ENCODE data around the gene SEMA4D.

DNA sequence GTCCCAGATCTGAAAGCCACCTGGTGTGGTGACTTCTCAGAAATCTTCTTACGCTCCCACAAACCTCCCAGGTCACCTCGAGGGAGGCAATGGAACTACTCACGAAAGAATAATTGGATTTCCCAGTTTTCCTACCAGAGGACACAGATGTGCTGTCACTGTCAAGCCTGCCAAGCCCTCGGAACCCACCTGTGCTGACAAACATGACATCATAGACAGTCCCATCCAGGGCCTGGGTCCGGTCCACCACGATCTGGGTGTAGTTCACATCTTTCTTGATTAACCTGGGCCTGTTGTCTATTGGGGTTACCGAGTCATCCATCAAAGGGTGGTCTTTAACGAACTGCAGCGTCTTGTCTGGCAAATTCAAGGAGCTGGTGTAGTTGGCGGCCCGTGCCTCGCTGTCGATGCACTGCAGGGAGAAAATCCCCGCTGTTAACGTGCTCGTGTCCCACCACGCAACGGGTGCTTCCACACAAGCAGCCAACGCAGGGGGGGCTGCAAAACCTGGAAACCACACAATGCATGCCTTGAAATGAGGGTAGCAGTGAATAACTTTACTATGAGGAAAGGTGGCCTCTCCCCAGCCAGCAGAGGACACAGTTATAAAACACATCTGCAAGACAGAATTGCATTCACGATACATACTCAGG lies 110.6 kb downstream of the SEMA4D start:
- TF ChIP-seq, protein P1, sequence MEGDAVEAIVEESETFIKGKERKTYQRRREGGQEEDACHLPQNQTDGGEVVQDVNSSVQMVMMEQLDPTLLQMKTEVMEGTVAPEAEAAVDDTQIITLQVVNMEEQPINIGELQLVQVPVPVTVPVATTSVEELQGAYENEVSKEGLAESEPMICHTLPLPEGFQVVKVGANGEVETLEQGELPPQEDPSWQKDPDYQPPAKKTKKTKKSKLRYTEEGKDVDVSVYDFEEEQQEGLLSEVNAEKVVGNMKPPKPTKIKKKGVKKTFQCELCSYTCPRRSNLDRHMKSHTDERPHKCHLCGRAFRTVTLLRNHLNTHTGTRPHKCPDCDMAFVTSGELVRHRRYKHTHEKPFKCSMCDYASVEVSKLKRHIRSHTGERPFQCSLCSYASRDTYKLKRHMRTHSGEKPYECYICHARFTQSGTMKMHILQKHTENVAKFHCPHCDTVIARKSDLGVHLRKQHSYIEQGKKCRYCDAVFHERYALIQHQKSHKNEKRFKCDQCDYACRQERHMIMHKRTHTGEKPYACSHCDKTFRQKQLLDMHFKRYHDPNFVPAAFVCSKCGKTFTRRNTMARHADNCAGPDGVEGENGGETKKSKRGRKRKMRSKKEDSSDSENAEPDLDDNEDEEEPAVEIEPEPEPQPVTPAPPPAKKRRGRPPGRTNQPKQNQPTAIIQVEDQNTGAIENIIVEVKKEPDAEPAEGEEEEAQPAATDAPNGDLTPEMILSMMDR (IDR thresholded peaks at IDR 0.05; ENCODE audit: borderline replicate concordance, extremely low read depth, low read length, poor library complexity, severe bottlenecking) = no peak
- no peak for TF ChIP-seq EZH2 (IDR thresholded peaks at IDR 0.05; ENCODE audit: borderline replicate concordance, low read depth, low read length, severe bottlenecking)
